Natural killer cell (primary cell): ENCODE measurements around the gene NDUFA6. TPM values are rescaled to one million over a fixed set of nuclear protein-coding genes. Genes with fewer than 3 reads are reported as not detected.
"Not testable (repeated sequence)": the region's sequence is repeated elsewhere in the genome, so short reads cannot be mapped to it uniquely, and the experiment has no call there.

Experiments used
- ATAC-seq, 3 donors: fragments of 150-1000 bp in 2 of 3; fragments of 200-7000 bp in 1 of 3; cut with Tn5 transposase; 1 replicate in 1 of 3; 2 replicates in 2 of 3; pipeline ENCODE4 v1.10.0; 2021; ENCODE audit warnings: mild to moderate bottlenecking in 2 of 3, moderate library complexity in 2 of 3
- DNase-seq, 2 donors: peaks; one replicate each; pipeline versions ENCODE4 v3.0.0 to v3.0.0-alpha.2; 2013 to 2021; ENCODE audit warnings: mixed read lengths in 1 of 2
- H3K27ac ChIP-seq: one replicate; pipeline ENCODE4 v1.5.1; 2013; ENCODE audit warnings: mild to moderate bottlenecking, low read length
- H3K27me3 ChIP-seq: one replicate; pipeline ENCODE4 v1.6.1; 2013; ENCODE audit warnings: low read length; ENCODE audit not compliant: control insufficient read depth, insufficient read depth
- H3K36me3 ChIP-seq: one replicate; pipeline ENCODE4 v1.6.1; 2013; ENCODE audit warnings: low read length; ENCODE audit not compliant: control insufficient read depth, insufficient read depth
- H3K4me1 ChIP-seq: one replicate; pipeline ENCODE4 v1.6.1; 2013; ENCODE audit warnings: low read length; ENCODE audit not compliant: control insufficient read depth, insufficient read depth
- H3K4me3 ChIP-seq: one replicate; pipeline ENCODE4 v1.5.1; 2013; ENCODE audit warnings: low read length
- H3K9me3 ChIP-seq: one replicate; pipeline ENCODE4 v1.6.1; 2013; ENCODE audit warnings: low read length; ENCODE audit not compliant: control insufficient read depth, insufficient read depth
- H3K27ac Mint-ChIP-seq, 2 donors: one replicate each; pipeline ENCODE4 v1.8.0; 2022; ENCODE audit warnings: mild to moderate bottlenecking in 2 of 2, mixed read lengths in 2 of 2, moderate library complexity in 1 of 2
- H3K27me3 Mint-ChIP-seq, 2 donors: one replicate each; pipeline ENCODE4 v1.8.0; 2022; ENCODE audit warnings: low read depth in 2 of 2, mixed read lengths in 2 of 2
- H3K36me3 Mint-ChIP-seq: one replicate; pipeline ENCODE4 v1.8.0; 2022; ENCODE audit warnings: mixed read lengths
- H3K4me1 Mint-ChIP-seq, 2 donors: one replicate each; pipeline ENCODE4 v1.8.0; 2022; ENCODE audit warnings: mixed read lengths in 2 of 2
- H3K4me3 Mint-ChIP-seq: one replicate; pipeline ENCODE4 v1.8.0; 2022; ENCODE audit warnings: mild to moderate bottlenecking, moderate library complexity, mixed read lengths
- H3K9me3 Mint-ChIP-seq, 2 donors: one replicate each; pipeline ENCODE4 v1.8.0; 2022; ENCODE audit warnings: mixed read lengths in 2 of 2
- WGBS: methylation state at CpG from one replicate; pipeline ENCODE4 v1.1.7; 2013; ENCODE audit warnings: missing lambda C conversion rate; ENCODE audit not compliant: insufficient coverage; 5-methylcytosine and 5-hydroxymethylcytosine counted together
- intact Hi-C: fragments of 100-400 bp; cut with micrococcal nuclease; formaldehyde crosslinking; loops from one replicate; pipeline ENCODE4 v1.14.2; 2022
- total RNA-seq, 4 donors: library from RNA; stranded (reverse); fragments of 120-200 nt in 1 of 4; gene quantifications; one replicate each; pipeline versions ENCODE4 v1.2.3 to v1.2.4, GENCODE V29; 2013 to 2022
- TF ChIP-seq, protein P1 (sequence below): fragments of 200-600 bp; IDR thresholded peaks from one replicate; pipeline ENCODE4 v1.8.0; 2022; ENCODE audit warnings: antibody characterized with exemption

Gene NDUFA6
- total RNA-seq, 3 donors from 2014 or later (not counting 1 experiment from before 2014, with no cell fraction given), result 50.4 to 69.7 (median 63.8) TPM

DNA sequence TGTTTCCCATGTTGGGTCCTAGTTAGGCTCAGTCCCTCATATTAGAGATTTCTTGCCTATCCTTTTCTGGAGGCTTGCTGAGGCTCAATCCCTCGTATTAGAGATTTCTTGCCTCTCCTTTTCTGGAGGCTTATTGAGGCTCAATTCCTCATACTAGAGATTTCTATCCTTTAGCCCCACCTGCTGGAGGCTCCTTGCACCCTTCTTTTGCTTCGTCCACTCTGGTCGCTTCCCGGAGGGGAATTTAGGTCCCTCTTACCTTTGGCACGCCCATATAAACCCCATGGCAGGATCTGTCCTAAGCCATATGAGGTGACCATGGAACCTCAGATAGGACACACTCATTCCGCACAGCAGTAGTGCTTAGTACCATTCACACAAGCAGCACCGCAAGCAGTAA, 24.1 kb upstream of the NDUFA6 start:
- H3K9me3 Mint-ChIP-seq, result peaks cover 0 to 3% of the 10 kb centered on the region in 2 donors
- H3K4me1 Mint-ChIP-seq, result peaks cover 9 to 13% of the 10 kb centered on the region in 2 donors
- no peak overlapping the region for H3K4me3 Mint-ChIP-seq
- Histone ChIP-seq H3K36me3 (no peaks in the 10 kb centered on the region), H3K4me1 (peaks cover 2% of the 10 kb centered on the region), H3K4me3 (no peak overlapping the region), H3K9me3 (peaks cover 14% of the 10 kb centered on the region), H3K27me3 (no peaks in the 10 kb centered on the region), H3K27ac (no peak overlapping the region)
- ATAC-seq (no peak), DNase-seq (no peak)
- H3K36me3 Mint-ChIP-seq, result no peaks in the 10 kb centered on the region
- 96% methylated on average over 7 of the region's 7 CpGs for WGBS
- H3K27ac Mint-ChIP-seq, result no peak overlapping the region
- no peaks in the 10 kb centered on the region for H3K27me3 Mint-ChIP-seq
- intact Hi-C loops, result no loop called here
- TF ChIP-seq, protein P1, sequence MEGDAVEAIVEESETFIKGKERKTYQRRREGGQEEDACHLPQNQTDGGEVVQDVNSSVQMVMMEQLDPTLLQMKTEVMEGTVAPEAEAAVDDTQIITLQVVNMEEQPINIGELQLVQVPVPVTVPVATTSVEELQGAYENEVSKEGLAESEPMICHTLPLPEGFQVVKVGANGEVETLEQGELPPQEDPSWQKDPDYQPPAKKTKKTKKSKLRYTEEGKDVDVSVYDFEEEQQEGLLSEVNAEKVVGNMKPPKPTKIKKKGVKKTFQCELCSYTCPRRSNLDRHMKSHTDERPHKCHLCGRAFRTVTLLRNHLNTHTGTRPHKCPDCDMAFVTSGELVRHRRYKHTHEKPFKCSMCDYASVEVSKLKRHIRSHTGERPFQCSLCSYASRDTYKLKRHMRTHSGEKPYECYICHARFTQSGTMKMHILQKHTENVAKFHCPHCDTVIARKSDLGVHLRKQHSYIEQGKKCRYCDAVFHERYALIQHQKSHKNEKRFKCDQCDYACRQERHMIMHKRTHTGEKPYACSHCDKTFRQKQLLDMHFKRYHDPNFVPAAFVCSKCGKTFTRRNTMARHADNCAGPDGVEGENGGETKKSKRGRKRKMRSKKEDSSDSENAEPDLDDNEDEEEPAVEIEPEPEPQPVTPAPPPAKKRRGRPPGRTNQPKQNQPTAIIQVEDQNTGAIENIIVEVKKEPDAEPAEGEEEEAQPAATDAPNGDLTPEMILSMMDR, result no peak

DNA sequence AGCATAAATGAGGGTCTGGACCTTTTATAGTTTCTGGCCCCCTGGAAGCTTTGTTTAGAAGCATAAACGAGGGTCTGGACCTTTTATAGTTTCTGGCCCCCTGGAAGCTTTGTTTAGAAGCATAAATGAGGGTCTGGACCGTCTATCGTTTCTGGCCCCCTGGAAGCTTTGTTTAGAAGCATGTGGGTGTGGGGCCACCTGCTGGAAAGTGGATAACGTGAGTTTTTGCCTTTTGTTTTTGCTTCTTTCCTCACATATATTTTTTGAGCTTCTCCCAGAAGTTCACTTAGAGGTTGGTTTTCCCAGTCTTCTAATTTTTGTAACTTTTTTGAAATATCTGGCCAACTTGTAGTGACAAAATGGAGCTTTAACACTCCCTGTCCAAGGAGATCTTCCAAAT, 22.2 kb upstream of the NDUFA6 start:
- H3K9me3 Mint-ChIP-seq, H3K4me3 ChIP-seq, H3K36me3 Mint-ChIP-seq, H3K4me1 Mint-ChIP-seq, H3K27ac ChIP-seq, ATAC-seq, H3K27me3 ChIP-seq, H3K27me3 Mint-ChIP-seq, H3K36me3 ChIP-seq, H3K4me3 Mint-ChIP-seq, H3K27ac Mint-ChIP-seq, intact Hi-C loops, H3K4me1 ChIP-seq: not testable (repeated sequence)
- H3K9me3 ChIP-seq, result peaks cover 14% of the 10 kb centered on the region
- 22% methylated on average over 3 of the region's 4 CpGs for WGBS
- DNase-seq, result peak in 1 of 2 donors; percentile 30

DNA sequence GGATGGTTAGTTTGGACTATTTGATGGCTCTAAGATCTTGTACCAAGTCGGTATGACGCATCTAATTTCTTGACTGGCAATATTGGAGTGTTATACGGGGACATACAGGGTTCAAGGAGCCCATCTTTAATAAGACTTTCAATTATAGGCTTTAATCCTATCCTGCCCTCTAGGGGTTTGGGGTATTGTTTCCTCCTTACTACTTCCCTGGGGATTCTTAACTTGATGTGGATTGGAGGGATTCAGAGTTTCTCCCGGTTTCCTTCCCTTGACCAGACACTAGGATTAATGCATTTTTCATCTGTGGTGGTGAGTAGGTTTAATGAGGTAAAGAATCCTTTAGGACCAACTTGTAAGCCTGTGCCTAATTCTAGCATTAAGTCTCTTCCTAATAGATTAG, 21.2 kb upstream of the NDUFA6 start:
- no peaks in the 10 kb centered on the region for H3K27me3 ChIP-seq
- no peak overlapping the region for H3K27ac ChIP-seq

DNA sequence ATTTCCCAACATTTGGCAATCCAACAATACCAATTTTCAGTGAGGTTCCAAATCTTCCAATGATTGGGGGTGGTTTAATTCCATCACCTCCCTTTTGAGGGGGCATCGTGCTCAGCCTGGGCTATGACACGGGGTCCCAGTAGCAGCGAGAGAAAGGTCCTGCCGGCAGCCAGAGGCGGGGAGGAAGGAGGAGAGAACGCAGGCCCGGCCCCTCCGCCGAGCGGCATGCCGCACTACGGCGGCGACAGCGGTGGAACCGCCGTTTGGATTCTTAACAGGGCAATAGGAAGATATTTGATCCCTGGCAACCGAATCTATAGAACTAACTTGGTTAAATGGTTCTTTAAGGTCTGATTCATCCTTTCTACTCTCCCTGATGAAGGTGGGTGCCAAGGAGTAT, 18.3 kb upstream of the NDUFA6 start:
- Mint-ChIP-seq H3K4me1 (peaks cover 6 to 11% of the 10 kb centered on the region in 2 donors), H3K27ac (no peak overlapping the region), H3K27me3 (no peaks in the 10 kb centered on the region), H3K36me3 (no peaks in the 10 kb centered on the region), H3K4me3 (no peak overlapping the region), H3K9me3 (peaks cover 2 to 8% of the 10 kb centered on the region in 2 donors)
- DNase-seq (no peak), ATAC-seq (no peak)
- TF ChIP-seq, protein P1, result no peak
- Histone ChIP-seq H3K9me3 (peaks cover 11% of the 10 kb centered on the region), H3K4me3 (no peak overlapping the region), H3K4me1 (no peaks in the 10 kb centered on the region), H3K27me3 (no peaks in the 10 kb centered on the region), H3K36me3 (no peaks in the 10 kb centered on the region), H3K27ac (no peak overlapping the region)
- 98% methylated on average over 18 of the region's 18 CpGs for WGBS
- intact Hi-C loops, result no loop called here

More for the DNA sequence above, 21.2 kb upstream of the NDUFA6 start:
- no peak overlapping the region for H3K27ac Mint-ChIP-seq
- H3K9me3 ChIP-seq, result peaks cover 14% of the 10 kb centered on the region
- intact Hi-C loops, result no loop called here
- TF ChIP-seq, protein P1, result no peak
- DNase-seq (no peak), ATAC-seq (no peak)
- H3K4me1 Mint-ChIP-seq, result peaks cover 0 to 1% of the 10 kb centered on the region in 2 donors
- H3K9me3 Mint-ChIP-seq, result peaks cover 0 to 3% of the 10 kb centered on the region in 2 donors
- no peak overlapping the region for H3K4me3 Mint-ChIP-seq
- no peaks in the 10 kb centered on the region for H3K4me1 ChIP-seq
- no peak overlapping the region for H3K4me3 ChIP-seq
- H3K36me3 Mint-ChIP-seq, result no peaks in the 10 kb centered on the region
- H3K36me3 ChIP-seq, result no peaks in the 10 kb centered on the region
- no peaks in the 10 kb centered on the region for H3K27me3 Mint-ChIP-seq
- 100% methylated on average over 3 of the region's 4 CpGs for WGBS

DNA sequence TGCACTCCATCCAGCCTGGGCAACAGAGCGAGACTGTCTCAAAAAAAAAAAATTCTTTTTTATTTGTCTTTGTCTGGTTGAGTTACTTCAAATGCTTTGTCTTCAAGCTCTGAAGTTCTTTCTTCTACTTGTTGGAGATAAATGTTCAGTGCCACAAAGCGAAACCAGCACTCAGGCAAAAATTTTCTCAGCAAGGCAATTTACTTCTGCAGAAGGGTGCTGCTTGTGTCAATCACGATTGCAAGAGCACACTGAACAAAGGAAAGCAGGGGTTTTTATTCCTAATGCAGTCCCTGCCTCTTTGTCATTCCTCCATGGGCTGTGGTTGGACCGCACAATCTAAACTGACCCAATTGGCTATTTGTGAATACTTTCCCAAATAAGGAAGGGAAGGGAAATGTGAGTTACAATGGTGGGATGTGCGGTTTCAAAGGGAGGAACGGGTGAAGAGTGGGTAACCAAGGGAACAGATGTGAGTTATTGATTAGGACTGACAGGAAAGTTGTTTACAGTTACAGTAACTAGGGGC, 13.8 kb upstream of the NDUFA6 start:
- peaks cover 33% of the 10 kb centered on the region for H3K9me3 ChIP-seq
- H3K27me3 Mint-ChIP-seq, intact Hi-C loops, H3K9me3 Mint-ChIP-seq, H3K27ac Mint-ChIP-seq, H3K4me1 ChIP-seq, H3K4me3 ChIP-seq, H3K36me3 Mint-ChIP-seq, DNase-seq, ATAC-seq, H3K27ac ChIP-seq, H3K4me3 Mint-ChIP-seq, H3K27me3 ChIP-seq, H3K36me3 ChIP-seq: not testable (repeated sequence)
- WGBS, result 93% methylated on average over 6 of the region's 6 CpGs
- H3K4me1 Mint-ChIP-seq, result peaks cover 6 to 11% of the 10 kb centered on the region in 2 donors
